ENCODE data around the gene KCNMA1.
A peak's percentile ranks its signal among the peaks of the same experiment; 100 is the strongest.
"Not testable (repeated sequence)": the region's sequence is repeated elsewhere in the genome, so short reads cannot be mapped to it uniquely, and the experiment has no call there.

The KCNMA1 gene

GRCh38 chr10:77413231-77413630, 224.4 kb downstream of the KCNMA1 start:
- no peak for DNase-seq

GRCh38 chr10:77412573-77413133, 225.0 kb downstream of the KCNMA1 start:
- DNase-seq = not testable (repeated sequence)

GRCh38 chr10:77411805-77412204, 225.8 kb downstream of the KCNMA1 start:
- DNase-seq = no peak

- DNase-seq = no peak
Measured at GRCh38 chr10:77410523-77410922, 227.1 kb downstream of the KCNMA1 start.

GRCh38 chr10:77409697-77410471, 227.7 kb downstream of the KCNMA1 start:
- DNase-seq = peak; percentile 30

- DNase-seq = no peak
Measured at GRCh38 chr10:77408259-77408658, 229.3 kb downstream of the KCNMA1 start.

- DNase-seq = no peak
Measured at GRCh38 chr10:77406764-77407430, 230.7 kb downstream of the KCNMA1 start.

- DNase-seq = peak; percentile 79
Measured at GRCh38 chr10:77405771-77406241, 231.8 kb downstream of the KCNMA1 start.

- DNase-seq = peak; percentile 56
Measured at GRCh38 chr10:77404810-77405209, 232.8 kb downstream of the KCNMA1 start.

- DNase-seq = no peak
Measured at GRCh38 chr10:77403761-77404160, 233.8 kb downstream of the KCNMA1 start.

- DNase-seq = no peak
Measured at GRCh38 chr10:77401683-77402082, 235.9 kb downstream of the KCNMA1 start.

GRCh38 chr10:77400033-77400432, 237.6 kb downstream of the KCNMA1 start:
- DNase-seq = no peak

- no peak for DNase-seq
Measured at GRCh38 chr10:77398986-77399755, 238.4 kb downstream of the KCNMA1 start.

GRCh38 chr10:77398558-77398957, 239.1 kb downstream of the KCNMA1 start:
- peak; percentile 37 for DNase-seq

- no peak for DNase-seq
Measured at GRCh38 chr10:77397103-77397502, 240.5 kb downstream of the KCNMA1 start.

- DNase-seq = no peak
Measured at GRCh38 chr10:77396290-77396689, 241.3 kb downstream of the KCNMA1 start.

GRCh38 chr10:77393821-77394501, 243.6 kb downstream of the KCNMA1 start:
- DNase-seq = no peak

- DNase-seq = no peak
Measured at GRCh38 chr10:77393411-77393810, 244.2 kb downstream of the KCNMA1 start.

GRCh38 chr10:77392851-77393250, 244.8 kb downstream of the KCNMA1 start:
- DNase-seq = peak; percentile 96

GRCh38 chr10:77392236-77392721, 245.3 kb downstream of the KCNMA1 start:
- DNase-seq = peak; percentile 71

- DNase-seq = peak; percentile 92
Measured at GRCh38 chr10:77391605-77392235, 245.9 kb downstream of the KCNMA1 start.

GRCh38 chr10:77390481-77390891, 247.1 kb downstream of the KCNMA1 start:
- DNase-seq = no peak
